ENCODE data around the gene KIF2A.

DNA sequence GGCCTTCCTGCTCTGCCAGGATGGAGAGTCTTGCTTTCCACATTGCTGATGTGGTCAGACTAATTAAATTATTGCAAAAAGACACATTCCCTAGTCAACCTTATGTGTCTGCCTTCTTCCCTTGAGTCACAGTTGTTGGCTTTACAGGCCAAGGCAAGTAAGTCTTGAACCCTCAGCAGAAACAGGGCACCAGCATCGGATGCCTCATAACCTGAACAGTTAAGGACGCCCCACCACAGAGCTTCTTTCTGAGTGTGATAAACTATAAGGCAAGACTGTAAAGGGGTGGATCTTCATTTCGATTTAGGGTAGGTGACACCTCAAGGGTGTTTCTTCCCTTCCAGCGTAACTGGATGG, 670 bp upstream of the KIF2A start:
- TF ChIP-seq CBX3 (IDR thresholded peaks at IDR 0.05; ENCODE audit: low read depth) (no peak), YY1 (IDR thresholded peaks at IDR 0.05; ENCODE audit: extremely low read depth, insufficient replicate concordance, low read depth, low read length) (no peak), EZH2 (IDR thresholded peaks at IDR 0.05) (no peak)
- TF ChIP-seq, protein P1, sequence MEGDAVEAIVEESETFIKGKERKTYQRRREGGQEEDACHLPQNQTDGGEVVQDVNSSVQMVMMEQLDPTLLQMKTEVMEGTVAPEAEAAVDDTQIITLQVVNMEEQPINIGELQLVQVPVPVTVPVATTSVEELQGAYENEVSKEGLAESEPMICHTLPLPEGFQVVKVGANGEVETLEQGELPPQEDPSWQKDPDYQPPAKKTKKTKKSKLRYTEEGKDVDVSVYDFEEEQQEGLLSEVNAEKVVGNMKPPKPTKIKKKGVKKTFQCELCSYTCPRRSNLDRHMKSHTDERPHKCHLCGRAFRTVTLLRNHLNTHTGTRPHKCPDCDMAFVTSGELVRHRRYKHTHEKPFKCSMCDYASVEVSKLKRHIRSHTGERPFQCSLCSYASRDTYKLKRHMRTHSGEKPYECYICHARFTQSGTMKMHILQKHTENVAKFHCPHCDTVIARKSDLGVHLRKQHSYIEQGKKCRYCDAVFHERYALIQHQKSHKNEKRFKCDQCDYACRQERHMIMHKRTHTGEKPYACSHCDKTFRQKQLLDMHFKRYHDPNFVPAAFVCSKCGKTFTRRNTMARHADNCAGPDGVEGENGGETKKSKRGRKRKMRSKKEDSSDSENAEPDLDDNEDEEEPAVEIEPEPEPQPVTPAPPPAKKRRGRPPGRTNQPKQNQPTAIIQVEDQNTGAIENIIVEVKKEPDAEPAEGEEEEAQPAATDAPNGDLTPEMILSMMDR (IDR thresholded peaks at IDR 0.05 in 2 of 3, conservative IDR thresholded peaks at IDR 0.05 in 1 of 3; ENCODE audit: borderline replicate concordance in 1 of 3, insufficient read depth in 1 of 3, low read depth in 2 of 3, low read length in 2 of 3): no peak

Data from HCT116 (cell line).